Activated T-cell treated with anti-CD3 and anti-CD28 coated beads, Interleukin-2, amount 50 U/mL, for 4 hours (primary cell): Measurements from ENCODE around the gene ZNF385D. TPM values are rescaled to one million over a fixed set of nuclear protein-coding genes. Genes with fewer than 3 reads are reported as not detected.
"Not testable (repeated sequence)": the region's sequence is repeated elsewhere in the genome, so short reads cannot be mapped to it uniquely, and the experiment has no call there.

ENCODE experiments used
- ATAC-seq, 2 donors: fragments of 200-7000 bp; cut with Tn5 transposase; one replicate each; pipeline ENCODE4 v1.10.0; 2021
- DNase-seq: peaks from one replicate; pipeline ENCODE4 v3.0.0-alpha.2; 2020
- H3K27me3 Mint-ChIP-seq: one replicate; pipeline ENCODE4 v1.8.0; 2021; ENCODE audit warnings: low read depth, mixed read lengths
- H3K36me3 Mint-ChIP-seq: one replicate; pipeline ENCODE4 v1.8.0; 2022; ENCODE audit warnings: mixed read lengths; ENCODE audit not compliant: insufficient read depth
- H3K4me1 Mint-ChIP-seq: one replicate; pipeline ENCODE4 v1.8.0; 2021; ENCODE audit warnings: low read depth, mixed read lengths
- H3K4me3 Mint-ChIP-seq: one replicate; pipeline ENCODE4 v1.8.0; 2021; ENCODE audit warnings: mild to moderate bottlenecking, moderate library complexity, mixed read lengths
- H3K9me3 Mint-ChIP-seq: one replicate; pipeline ENCODE4 v1.8.0; 2021; ENCODE audit warnings: mixed read lengths
- total RNA-seq, 3 donors: library from RNA; stranded (reverse); gene quantifications; one replicate each; pipeline ENCODE4 v1.2.1, GENCODE V29; 2021

ZNF385D gene
- total RNA-seq, 3 donors from 2014 or later = not detected

GRCh38 chr3:21378036-21378435, 373.0 kb downstream of the ZNF385D start:
- not testable (repeated sequence) for H3K27me3 Mint-ChIP-seq, H3K4me3 Mint-ChIP-seq, H3K36me3 Mint-ChIP-seq, ATAC-seq, H3K9me3 Mint-ChIP-seq, H3K4me1 Mint-ChIP-seq, DNase-seq

- ATAC-seq (no peak), DNase-seq (no peak)
- Mint-ChIP-seq H3K4me3 (no peak overlapping the region), H3K9me3 (peaks cover 5% of the 10 kb centered on the region), H3K36me3 (no peaks in the 10 kb centered on the region), H3K27me3 (no peaks in the 10 kb centered on the region), H3K4me1 (no peaks in the 10 kb centered on the region)
Observed at GRCh38 chr3:21377071-21377769, 373.8 kb downstream of the ZNF385D start.

- Mint-ChIP-seq H3K36me3 (no peaks in the 10 kb centered on the region), H3K4me3 (no peak overlapping the region), H3K27me3 (no peaks in the 10 kb centered on the region), H3K9me3 (peaks cover 5% of the 10 kb centered on the region), H3K4me1 (no peaks in the 10 kb centered on the region)
- DNase-seq (no peak), ATAC-seq (no peak)
Observed at GRCh38 chr3:21372316-21372715, 378.7 kb downstream of the ZNF385D start.
